ENCODE data around the gene LAMB2. TPM values are rescaled to one million over a fixed set of nuclear protein-coding genes. Genes with fewer than 3 reads are reported as not detected.

Gene LAMB2
- total RNA-seq, 4 donors from 2014 or later: 312 to 485 (median 356) TPM

- intact Hi-C loops (cut with DNase I; ENCODE audit: low total_unique reads): no loop called here
- DNase-seq (ENCODE audit: low spot score in 2 of 2): no peak
- 94 to 96% methylated on average over 13 of the region's 13 CpGs for WGBS, 2 donors
- no peak for TF ChIP-seq POLR2A (IDR thresholded peaks at IDR 0.05)
- TF ChIP-seq CTCF (IDR thresholded peaks at IDR 0.05): no peak
- no peak overlapping the region for H3K4me3 ChIP-seq (ENCODE audit: low read depth, poor library complexity, severe bottlenecking)
These were observed 56.7 kb downstream of the LAMB2 start for GRCh38 chr3:49076116-49076515.

Small RNA genes within 50 kb of the gene (microRNA-seq; reads per million reads assigned to microRNA genes)
- gene MIR6890 (ENCODE audit: borderline number of aligned reads in 1 of 2, borderline replicate concordance in 2 of 2): 0 reads per million in 2 donors

Other genes starting within 250 kb of the LAMB2 start
- gene SLC25A20, start 234.2 kb downstream of the LAMB2 start, total RNA-seq: 10 to 100 TPM; 11.4 to 46.3 (median 20.4) TPM
- gene ARIH2, start 214.2 kb downstream of the LAMB2 start, total RNA-seq: 10 to 100 TPM; 41.5 to 75.7 (median 69.1) TPM
- 10 to 100 TPM; 23.4 to 41.9 (median 36.0) TPM for gene P4HTM, start 142.8 kb downstream of the LAMB2 start, total RNA-seq
- gene WDR6, start 125.7 kb downstream of the LAMB2 start, total RNA-seq: 10 to 100 TPM; 39.5 to 86.9 (median 49.8) TPM
- 10 to 100 TPM; 51.5 to 78.4 (median 62.1) TPM for gene DALRD3, start 114.5 kb downstream of the LAMB2 start, total RNA-seq
- 10 to 100 TPM; 24.2 to 85.9 (median 65.0) TPM for gene NDUFAF3, start 110.9 kb downstream of the LAMB2 start, total RNA-seq
- gene IMPDH2, start 103.7 kb downstream of the LAMB2 start, total RNA-seq: 100 to 1,000 TPM; 205 to 275 (median 222) TPM
- 100 to 1,000 TPM in 1 of 4 donors, 10 to 100 TPM in 3; 72.4 to 106 (median 84.2) TPM for gene QRICH1, start 39.0 kb downstream of the LAMB2 start, total RNA-seq
- gene QARS1, start 28.3 kb downstream of the LAMB2 start, total RNA-seq: 100 to 1,000 TPM; 229 to 459 (median 321) TPM
- 100 to 1,000 TPM in 1 of 4 donors, 10 to 100 TPM in 3; 71.6 to 151 (median 77.4) TPM for gene USP19, start 12.2 kb downstream of the LAMB2 start, total RNA-seq
- 10 to 100 TPM; 28.0 to 39.9 (median 33.7) TPM for gene CCDC71, start 33.3 kb upstream of the LAMB2 start, total RNA-seq
- gene KLHDC8B, start 38.5 kb upstream of the LAMB2 start, total RNA-seq: 10 to 100 TPM; 52.4 to 65.2 (median 56.0) TPM
- gene C3orf62, start 144.2 kb upstream of the LAMB2 start, total RNA-seq: 1 to 10 TPM; 3.1 to 8.6 (median 5.0) TPM
- gene USP4, start 207.0 kb upstream of the LAMB2 start, total RNA-seq: 10 to 100 TPM; 29.9 to 34.2 (median 31.5) TPM
- gene GPX1, start 225.3 kb upstream of the LAMB2 start, total RNA-seq: 100 to 1,000 TPM; 116 to 224 (median 161) TPM

Measured in lower leg skin (tissue), 4 donors.